Breast epithelium (tissue), 4 donors: ENCODE results near the gene ANKRD44. TPM values are rescaled to one million over a fixed set of nuclear protein-coding genes. Genes with fewer than 3 reads are reported as not detected.

ENCODE experiments used
- DNase-seq, 2 donors: peaks; one replicate each; pipeline ENCODE4 v3.0.0-alpha.2; 2019; ENCODE audit warnings: low spot score in 2 of 2
- H3K27ac ChIP-seq, 2 donors: fragments of 200-600 bp; sonication (generic) in 1 of 2; one replicate each; pipeline ENCODE4 v1.5.1; 2016 to 2019; ENCODE audit warnings: mild to moderate bottlenecking in 1 of 2
- H3K27me3 ChIP-seq, 2 donors: fragments of 200-600 bp; sonication (generic) in 1 of 2; one replicate each; pipeline versions ENCODE4 v1.5.1 to v1.6.0; 2017 to 2019; ENCODE audit warnings: control low read depth in 1 of 2, mild to moderate bottlenecking in 1 of 2
- H3K36me3 ChIP-seq: fragments of 200-600 bp; one replicate; pipeline ENCODE4 v1.5.1; 2019
- H3K4me1 ChIP-seq, 2 donors: fragments of 200-600 bp; sonication (generic); one replicate each; pipeline ENCODE4 v1.5.1; 2016 to 2019; ENCODE audit warnings: control low read depth in 1 of 2
- H3K4me3 ChIP-seq, 3 donors: fragments of 200-600 bp; sonication (generic); 1 replicate in 2 of 3; 2 replicates in 1 of 3; pipeline ENCODE4 v1.5.1; 2016 to 2019; ENCODE audit warnings: mild to moderate bottlenecking in 3 of 3, moderate library complexity in 2 of 3
- H3K9me3 ChIP-seq, 2 donors: fragments of 200-600 bp; sonication (generic) in 1 of 2; one replicate each; pipeline ENCODE4 v1.5.1; 2016 to 2019; ENCODE audit warnings: control low read depth in 1 of 2
- CTCF ChIP-seq, 3 donors: fragments of 450-650 bp; IDR thresholded peaks; one replicate each; pipeline ENCODE4 v1.5.1; 2016 to 2017; ENCODE audit warnings: antibody characterized with exemption in 3 of 3, mild to moderate bottlenecking in 3 of 3, moderate library complexity in 3 of 3
- POLR2A ChIP-seq: fragments of 450-650 bp; IDR thresholded peaks from one replicate; pipeline ENCODE4 v1.6.1; 2016; ENCODE audit warnings: antibody characterized with exemption, mild to moderate bottlenecking, moderate library complexity
- POLR2AphosphoS5 ChIP-seq, 3 donors: sonication (generic); formaldehyde crosslinking; IDR thresholded peaks; one replicate each; pipeline ENCODE4 v1.6.1; 2017; ENCODE audit warnings: antibody characterized with exemption in 3 of 3
- intact Hi-C: fragments of 100-400 bp; cut with DNase I; formaldehyde crosslinking; loops from one replicate; pipeline ENCODE4 v1.15.1; 2023; ENCODE audit warnings: low total_unique reads
- total RNA-seq, 3 donors: library from RNA; depleted of rRNA; stranded (reverse); fragments of >200 nt; gene quantifications; one replicate each; pipeline ENCODE4 v1.1.0, GENCODE V29; 2016

The ANKRD44 gene
- total RNA-seq, 3 donors from 2014 or later = 18.0 to 41.3 (median 19.9) TPM

GRCh38 chr2:197137231-197137630 is 173.3 kb downstream of the ANKRD44 start:
- DNase-seq = no peak
- H3K27me3 ChIP-seq = no peaks in the 10 kb centered on the region
- H3K9me3 ChIP-seq = no peaks in the 10 kb centered on the region
- H3K36me3 ChIP-seq = no peaks in the 10 kb centered on the region
- H3K4me1 ChIP-seq = no peaks in the 10 kb centered on the region
- no peak overlapping the region for H3K4me3 ChIP-seq
- intact Hi-C loops = no loop called here
- H3K27ac ChIP-seq = no peak overlapping the region
- TF ChIP-seq CTCF (IDR thresholded peaks at IDR 0.05) (no peak), POLR2AphosphoS5 (IDR thresholded peaks at IDR 0.05) (no peak), POLR2A (no peak)

GRCh38 chr2:197136452-197136851 is 174.1 kb downstream of the ANKRD44 start:
- Histone ChIP-seq H3K4me1 (no peaks in the 10 kb centered on the region), H3K27me3 (no peaks in the 10 kb centered on the region), H3K36me3 (no peaks in the 10 kb centered on the region), H3K27ac (no peak overlapping the region), H3K4me3 (no peak overlapping the region), H3K9me3 (no peaks in the 10 kb centered on the region)
- intact Hi-C loops = no loop called here
- no peak for DNase-seq
- TF ChIP-seq CTCF (IDR thresholded peaks at IDR 0.05) (no peak), POLR2A (no peak), POLR2AphosphoS5 (IDR thresholded peaks at IDR 0.05) (no peak)

GRCh38 chr2:197135806-197136205 is 174.8 kb downstream of the ANKRD44 start:
- Histone ChIP-seq H3K4me3 (no peak overlapping the region), H3K9me3 (no peaks in the 10 kb centered on the region), H3K36me3 (no peaks in the 10 kb centered on the region), H3K27me3 (no peaks in the 10 kb centered on the region), H3K4me1 (no peaks in the 10 kb centered on the region), H3K27ac (no peak overlapping the region)
- TF ChIP-seq CTCF (IDR thresholded peaks at IDR 0.05) (no peak), POLR2AphosphoS5 (IDR thresholded peaks at IDR 0.05) (no peak), POLR2A (no peak)
- intact Hi-C loops = no loop called here
- no peak for DNase-seq

GRCh38 chr2:197134206-197134605 is 176.4 kb downstream of the ANKRD44 start:
- DNase-seq = no peak
- no peaks in the 10 kb centered on the region for H3K36me3 ChIP-seq
- H3K27me3 ChIP-seq = no peaks in the 10 kb centered on the region
- H3K9me3 ChIP-seq = no peaks in the 10 kb centered on the region
- intact Hi-C loops = no loop called here
- TF ChIP-seq CTCF (IDR thresholded peaks at IDR 0.05) = peak in 1 of 3 donors; percentile 12
- no peak for TF ChIP-seq POLR2AphosphoS5 (IDR thresholded peaks at IDR 0.05)
- TF ChIP-seq POLR2A = no peak
- no peak overlapping the region for H3K27ac ChIP-seq
- H3K4me1 ChIP-seq = no peaks in the 10 kb centered on the region
- no peak overlapping the region for H3K4me3 ChIP-seq

GRCh38 chr2:197131558-197131855 is 179.1 kb downstream of the ANKRD44 start:
- no peaks in the 10 kb centered on the region for H3K36me3 ChIP-seq
- no peak for DNase-seq
- no peaks in the 10 kb centered on the region for H3K27me3 ChIP-seq
- no peaks in the 10 kb centered on the region for H3K9me3 ChIP-seq
- no peak for TF ChIP-seq POLR2A
- no peak for TF ChIP-seq CTCF (IDR thresholded peaks at IDR 0.05)
- TF ChIP-seq POLR2AphosphoS5 (IDR thresholded peaks at IDR 0.05) = no peak
- H3K4me3 ChIP-seq = no peak overlapping the region
- no peaks in the 10 kb centered on the region for H3K4me1 ChIP-seq
- intact Hi-C loops = no loop called here
- no peak overlapping the region for H3K27ac ChIP-seq
